H9 (cell line): ENCODE measurements around the gene PDZD7. TPM values are rescaled to one million over a fixed set of nuclear protein-coding genes. Genes with fewer than 3 reads are reported as not detected.

ENCODE experiments used
- DNase-seq: peaks from one replicate; pipeline ENCODE4 v3.0.0-alpha.2; 2017
- H2AFZ ChIP-seq: one replicate; pipeline ENCODE4 v1.6.1; 2013; ENCODE audit warnings: mild to moderate bottlenecking, low read length, control low read depth, moderate library complexity
- H2AK5ac ChIP-seq: 2 replicates; pipeline ENCODE4 v1.6.1; 2013; ENCODE audit warnings: low read length, control low read depth, mixed read lengths; ENCODE audit not compliant: insufficient read length
- H2BK120ac ChIP-seq: one replicate; pipeline ENCODE4 v1.6.1; 2013; ENCODE audit warnings: low read depth, mild to moderate bottlenecking, low read length, control low read depth, inconsistent platforms; ENCODE audit not compliant: poor library complexity, severe bottlenecking
- H2BK12ac ChIP-seq: 2 replicates; pipeline ENCODE4 v1.6.1; 2013; ENCODE audit warnings: low read length, control low read depth, mixed read lengths, low read depth; ENCODE audit not compliant: insufficient read length
- H2BK15ac ChIP-seq: 2 replicates; pipeline ENCODE4 v1.6.1; 2013; ENCODE audit warnings: low read depth, low read length, control low read depth
- H2BK20ac ChIP-seq: one replicate; pipeline ENCODE4 v1.6.1; 2013; ENCODE audit warnings: low read depth, mild to moderate bottlenecking, low read length, control low read depth, inconsistent platforms; ENCODE audit not compliant: poor library complexity, severe bottlenecking
- H2BK5ac ChIP-seq: 2 replicates; pipeline ENCODE4 v1.6.1; 2013; ENCODE audit warnings: low read length, control low read depth, mixed read lengths; ENCODE audit not compliant: insufficient read length
- H3K14ac ChIP-seq: 2 replicates; pipeline ENCODE4 v1.6.1; 2013; ENCODE audit warnings: low read length, control low read depth; ENCODE audit not compliant: insufficient read depth
- H3K18ac ChIP-seq: 2 replicates; pipeline ENCODE4 v1.6.1; 2013; ENCODE audit warnings: low read depth, mild to moderate bottlenecking, mixed read lengths, low read length, control low read depth; ENCODE audit not compliant: insufficient read length
- H3K23ac ChIP-seq: 2 replicates; pipeline ENCODE4 v1.6.1; 2013; ENCODE audit warnings: low read length, control low read depth, mixed read lengths, low read depth; ENCODE audit not compliant: insufficient read length
- H3K23me2 ChIP-seq: 2 replicates; pipeline ENCODE4 v1.6.1; 2013; ENCODE audit warnings: low read depth, mild to moderate bottlenecking, mixed read lengths, low read length, control low read depth; ENCODE audit not compliant: insufficient read length, poor library complexity, severe bottlenecking
- H3K27ac ChIP-seq: 2 replicates; pipeline ENCODE4 v1.5.1; 2013; ENCODE audit warnings: low read length, control low read depth, mixed read lengths, low read depth; ENCODE audit not compliant: insufficient read length
- H3K27me3 ChIP-seq: 2 replicates; pipeline ENCODE4 v1.6.1; 2013; ENCODE audit warnings: low read length, control low read depth, inconsistent platforms; ENCODE audit not compliant: insufficient read depth
- H3K4ac ChIP-seq: 2 replicates; pipeline ENCODE4 v1.6.1; 2013; ENCODE audit warnings: low read depth, mild to moderate bottlenecking, control low read depth, inconsistent platforms, low read length, moderate library complexity
- H3K4me1 ChIP-seq: 2 replicates; pipeline ENCODE4 v1.6.1; 2013; ENCODE audit warnings: low read length, control low read depth, inconsistent platforms; ENCODE audit not compliant: insufficient read depth
- H3K4me2 ChIP-seq: 2 replicates; pipeline ENCODE4 v1.6.1; 2013; ENCODE audit warnings: low read length, control low read depth, mixed read lengths; ENCODE audit not compliant: insufficient read length, insufficient read depth
- H3K56ac ChIP-seq: 2 replicates; pipeline ENCODE4 v1.6.1; 2013; ENCODE audit warnings: low read depth, mild to moderate bottlenecking, mixed read lengths, low read length, control low read depth; ENCODE audit not compliant: insufficient read length
- H3K79me1 ChIP-seq: 2 replicates; pipeline ENCODE4 v1.6.1; 2013; ENCODE audit warnings: low read depth, mild to moderate bottlenecking, moderate library complexity, low read length, control low read depth, inconsistent platforms; ENCODE audit not compliant: insufficient read depth, poor library complexity, severe bottlenecking
- H3K79me2 ChIP-seq: 2 replicates; pipeline ENCODE4 v1.6.1; 2013; ENCODE audit warnings: low read length, control low read depth, inconsistent platforms; ENCODE audit not compliant: insufficient read depth
- H3K9ac ChIP-seq: 2 replicates; pipeline ENCODE4 v1.6.1; 2013; ENCODE audit warnings: low read length, control low read depth, mixed read lengths; ENCODE audit not compliant: insufficient read length; ENCODE audit errors: extremely low read depth
- H3K9me3 ChIP-seq: one replicate; pipeline ENCODE4 v1.6.1; 2013; ENCODE audit warnings: low read depth, low read length, inconsistent platforms; ENCODE audit not compliant: control insufficient read depth
- H3T11ph ChIP-seq: one replicate; pipeline ENCODE4 v1.6.1; 2013; ENCODE audit warnings: mild to moderate bottlenecking, low read length, control low read depth, inconsistent platforms
- H4K20me1 ChIP-seq: one replicate; pipeline ENCODE4 v1.6.1; 2013; ENCODE audit not compliant: control insufficient read depth, insufficient read length, insufficient read depth
- H4K5ac ChIP-seq: 2 replicates; pipeline ENCODE4 v1.6.1; 2013; ENCODE audit warnings: low read depth, mild to moderate bottlenecking, mixed read lengths, low read length, control low read depth; ENCODE audit not compliant: insufficient read length
- H4K8ac ChIP-seq: replicated peaks from 2 replicates; pipeline ENCODE4 v1.6.1; 2013; ENCODE audit warnings: low read length, control low read depth, mixed read lengths, low read depth; ENCODE audit not compliant: insufficient read length
- H4K91ac ChIP-seq: 2 replicates; pipeline ENCODE4 v1.6.1; 2013; ENCODE audit warnings: low read depth, mild to moderate bottlenecking, moderate library complexity, mixed read lengths, low read length, control low read depth; ENCODE audit not compliant: insufficient read length
- H3K27ac Mint-ChIP-seq, 3 experiments: 2 replicates in 2 of 3; 3 replicates in 1 of 3; pipeline ENCODE4 v1.8.0; 2020 to 2021; ENCODE audit warnings: mixed read lengths in 3 of 3, mild to moderate bottlenecking in 1 of 3, moderate library complexity in 1 of 3
- H3K27me3 Mint-ChIP-seq: 2 replicates; pipeline ENCODE4 v1.8.0; 2021; ENCODE audit warnings: low read depth, mild to moderate bottlenecking, moderate library complexity, mixed read lengths
- H3K36me3 Mint-ChIP-seq, 3 experiments: 2 replicates in 2 of 3; 3 replicates in 1 of 3; pipeline ENCODE4 v1.8.0; 2020 to 2021; ENCODE audit warnings: low read depth in 3 of 3, mixed read lengths in 3 of 3; ENCODE audit not compliant: insufficient read depth in 1 of 3
- H3K4me1 Mint-ChIP-seq, 2 experiments: 2 replicates each; pipeline ENCODE4 v1.8.0; 2020; ENCODE audit warnings: mixed read lengths in 2 of 2
- H3K4me3 Mint-ChIP-seq, 2 experiments: 2 replicates in 1 of 2; 3 replicates in 1 of 2; pipeline ENCODE4 v1.8.0; 2020 to 2021; ENCODE audit warnings: mild to moderate bottlenecking in 2 of 2, mixed read lengths in 2 of 2, moderate library complexity in 1 of 2
- H3K9me3 Mint-ChIP-seq, 2 experiments: 2 replicates in 1 of 2; 3 replicates in 1 of 2; pipeline ENCODE4 v1.8.0; 2020; ENCODE audit warnings: mild to moderate bottlenecking in 2 of 2, mixed read lengths in 2 of 2, moderate library complexity in 1 of 2
- CTCF ChIP-seq: fragments of 200-600 bp; sonication (generic); conservative IDR thresholded peaks from 3 replicates; pipeline ENCODE4 v1.8.0; 2021; ENCODE audit warnings: antibody characterized with exemption, mild to moderate bottlenecking
- total RNA-seq: library from RNA; stranded (reverse); gene quantifications from 2 replicates; pipeline ENCODE4 v1.2.1, GENCODE V29; 2021

Gene PDZD7
- total RNA-seq, 1 experiment from 2014 or later: 2.0 TPM

GRCh38 chr10:101053516-101053915, 22.6 kb upstream of the PDZD7 start:
- no peaks in the 10 kb centered on the region for H3K9me3 ChIP-seq
- H4K8ac ChIP-seq: no peak overlapping the region
- TF ChIP-seq CTCF: no peak
- DNase-seq: no peak
- no peaks in the 10 kb centered on the region for H3K79me1 ChIP-seq
- Mint-ChIP-seq H3K4me3 (no peak overlapping the region), H3K36me3 (peaks cover 0 to 16% (median 5%) of the 10 kb centered on the region in 3 experiments; a peak in 3 of 7 replicates), H3K9me3 (no peaks in the 10 kb centered on the region; a peak in 1 of 5 replicates), H3K27me3 (peaks cover 37% of the 10 kb centered on the region), H3K4me1 (peaks cover 19% of the 10 kb centered on the region in 2 experiments), H3K27ac (no peak overlapping the region)
- H3K4ac ChIP-seq: no peak overlapping the region
- peaks cover 5% of the 10 kb centered on the region; the same call in 1 of the 2 replicates for H3K4me1 ChIP-seq
- H3K18ac ChIP-seq: no peak overlapping the region
- H3K4me2 ChIP-seq: no peak overlapping the region
- no peak overlapping the region for H4K5ac ChIP-seq
- H3K9ac ChIP-seq: no peak overlapping the region
- H4K91ac ChIP-seq: no peak overlapping the region
- H3K23me2 ChIP-seq: peaks cover 1% of the 10 kb centered on the region
- no peak overlapping the region for H3K56ac ChIP-seq
- no peak overlapping the region for H2AFZ ChIP-seq
- H2BK20ac ChIP-seq: no peak overlapping the region
- no peak overlapping the region for H2BK12ac ChIP-seq
- H2AK5ac ChIP-seq: no peak overlapping the region
- H3T11ph ChIP-seq: no peak overlapping the region
- no peak overlapping the region for H2BK15ac ChIP-seq
- H2BK5ac ChIP-seq: no peak overlapping the region
- H3K79me2 ChIP-seq: no peaks in the 10 kb centered on the region
- H4K20me1 ChIP-seq: peaks cover 5% of the 10 kb centered on the region
- no peak overlapping the region for H3K14ac ChIP-seq
- H3K23ac ChIP-seq: no peak overlapping the region
- no peak overlapping the region for H3K27ac ChIP-seq
- peaks cover 23% of the 10 kb centered on the region for H3K27me3 ChIP-seq
- no peak overlapping the region for H2BK120ac ChIP-seq
